Osteoblast (primary cell): ENCODE data around the gene BEND6. TPM values are rescaled to one million over a fixed set of nuclear protein-coding genes. Genes with fewer than 3 reads are reported as not detected.
A peak's percentile ranks its signal among the peaks of the same experiment; 100 is the strongest.

ENCODE experiments used
- DNase-seq: peaks from one replicate; pipeline ENCODE4 v3.0.0; 2011; ENCODE audit warnings: low spot score, mixed read lengths; ENCODE audit not compliant: insufficient read length; ENCODE audit errors: missing footprints
- H2AFZ ChIP-seq: 2 replicates; pipeline ENCODE4 v1.6.0; 2011; ENCODE audit warnings: mild to moderate bottlenecking, low read length
- H3K27ac ChIP-seq: 2 replicates; pipeline ENCODE4 v1.5.1; 2011; ENCODE audit warnings: mild to moderate bottlenecking, low read depth, low read length, moderate library complexity
- H3K27me3 ChIP-seq: 2 replicates; pipeline ENCODE4 v1.6.0; 2012; ENCODE audit warnings: mild to moderate bottlenecking, control low read depth, inconsistent platforms, low read length, moderate library complexity; ENCODE audit not compliant: insufficient read depth
- H3K36me3 ChIP-seq: 2 replicates; pipeline ENCODE4 v1.5.1; 2011; ENCODE audit warnings: mild to moderate bottlenecking, low read length, control low read depth, moderate library complexity; ENCODE audit not compliant: insufficient read depth
- H3K4me1 ChIP-seq: 2 replicates; pipeline ENCODE4 v1.5.1; 2011; ENCODE audit warnings: mild to moderate bottlenecking, low read length, control low read depth, moderate library complexity; ENCODE audit not compliant: insufficient read depth
- H3K4me2 ChIP-seq: 2 replicates; pipeline ENCODE4 v1.6.0; 2011; ENCODE audit warnings: mild to moderate bottlenecking, low read length; ENCODE audit not compliant: insufficient read depth
- H3K4me3 ChIP-seq: fragments of 200-600 bp; sonication (generic); 3 replicates; pipeline ENCODE4 v1.5.1; 2012; ENCODE audit warnings: mild to moderate bottlenecking, low read length, inconsistent platforms; ENCODE audit not compliant: insufficient read depth
- H3K79me2 ChIP-seq: 2 replicates; pipeline ENCODE4 v1.6.0; 2012; ENCODE audit warnings: mild to moderate bottlenecking, low read length, control low read depth, inconsistent platforms; ENCODE audit not compliant: insufficient read depth
- H3K9me3 ChIP-seq: 2 replicates; pipeline ENCODE4 v1.5.1; 2011; ENCODE audit warnings: low read depth, low read length, control low read depth
- H4K20me1 ChIP-seq: 2 replicates; pipeline ENCODE4 v1.6.0; 2012; ENCODE audit warnings: mild to moderate bottlenecking, low read length, control low read depth; ENCODE audit not compliant: insufficient read depth
- total RNA-seq: library from RNA; depleted of rRNA; stranded (reverse); fragments of >200 nt; gene quantifications from 2 replicates; pipeline ENCODE4 v1.2.3, GENCODE V29; 2012
- TF ChIP-seq, protein P1 (sequence below): IDR thresholded peaks from 2 replicates; pipeline ENCODE4 v1.5.1; 2011; ENCODE audit warnings: mild to moderate bottlenecking, low read depth, low read length, moderate library complexity; ENCODE audit errors: extremely low read depth

Gene BEND6
- total RNA-seq, 1 donor = 22.4 TPM

DNA sequence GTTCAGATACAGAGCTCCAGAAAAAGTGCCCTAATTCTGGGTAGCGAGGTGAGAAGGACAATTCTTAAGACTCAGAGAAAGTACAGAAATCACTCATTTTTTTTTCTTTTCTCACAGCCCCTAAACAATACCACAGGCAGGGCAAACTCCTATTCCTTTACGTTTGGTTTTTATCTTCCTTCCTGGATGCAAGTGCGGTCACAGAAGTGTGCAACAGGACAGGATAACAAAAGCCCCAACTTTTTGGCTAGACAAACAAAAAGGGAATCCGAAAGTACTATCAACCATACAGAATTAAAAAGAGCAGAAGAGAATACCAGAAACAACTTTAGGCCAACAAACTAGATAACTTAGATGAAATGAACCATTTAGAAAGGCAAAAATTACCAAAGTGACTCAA, 18.4 kb upstream of the BEND6 start:
- TF ChIP-seq, protein P1, sequence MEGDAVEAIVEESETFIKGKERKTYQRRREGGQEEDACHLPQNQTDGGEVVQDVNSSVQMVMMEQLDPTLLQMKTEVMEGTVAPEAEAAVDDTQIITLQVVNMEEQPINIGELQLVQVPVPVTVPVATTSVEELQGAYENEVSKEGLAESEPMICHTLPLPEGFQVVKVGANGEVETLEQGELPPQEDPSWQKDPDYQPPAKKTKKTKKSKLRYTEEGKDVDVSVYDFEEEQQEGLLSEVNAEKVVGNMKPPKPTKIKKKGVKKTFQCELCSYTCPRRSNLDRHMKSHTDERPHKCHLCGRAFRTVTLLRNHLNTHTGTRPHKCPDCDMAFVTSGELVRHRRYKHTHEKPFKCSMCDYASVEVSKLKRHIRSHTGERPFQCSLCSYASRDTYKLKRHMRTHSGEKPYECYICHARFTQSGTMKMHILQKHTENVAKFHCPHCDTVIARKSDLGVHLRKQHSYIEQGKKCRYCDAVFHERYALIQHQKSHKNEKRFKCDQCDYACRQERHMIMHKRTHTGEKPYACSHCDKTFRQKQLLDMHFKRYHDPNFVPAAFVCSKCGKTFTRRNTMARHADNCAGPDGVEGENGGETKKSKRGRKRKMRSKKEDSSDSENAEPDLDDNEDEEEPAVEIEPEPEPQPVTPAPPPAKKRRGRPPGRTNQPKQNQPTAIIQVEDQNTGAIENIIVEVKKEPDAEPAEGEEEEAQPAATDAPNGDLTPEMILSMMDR = no peak
- Histone ChIP-seq H3K4me1 (peaks cover 23% of the 10 kb centered on the region), H4K20me1 (no peaks in the 10 kb centered on the region), H3K27ac (no peak overlapping the region), H3K36me3 (peaks cover 6% of the 10 kb centered on the region), H3K27me3 (no peaks in the 10 kb centered on the region), H3K9me3 (no peaks in the 10 kb centered on the region), H3K4me2 (no peak overlapping the region), H3K79me2 (peaks cover 28% of the 10 kb centered on the region), H2AFZ (no peak overlapping the region), H3K4me3 (no peak overlapping the region)
- no peak for DNase-seq

DNA sequence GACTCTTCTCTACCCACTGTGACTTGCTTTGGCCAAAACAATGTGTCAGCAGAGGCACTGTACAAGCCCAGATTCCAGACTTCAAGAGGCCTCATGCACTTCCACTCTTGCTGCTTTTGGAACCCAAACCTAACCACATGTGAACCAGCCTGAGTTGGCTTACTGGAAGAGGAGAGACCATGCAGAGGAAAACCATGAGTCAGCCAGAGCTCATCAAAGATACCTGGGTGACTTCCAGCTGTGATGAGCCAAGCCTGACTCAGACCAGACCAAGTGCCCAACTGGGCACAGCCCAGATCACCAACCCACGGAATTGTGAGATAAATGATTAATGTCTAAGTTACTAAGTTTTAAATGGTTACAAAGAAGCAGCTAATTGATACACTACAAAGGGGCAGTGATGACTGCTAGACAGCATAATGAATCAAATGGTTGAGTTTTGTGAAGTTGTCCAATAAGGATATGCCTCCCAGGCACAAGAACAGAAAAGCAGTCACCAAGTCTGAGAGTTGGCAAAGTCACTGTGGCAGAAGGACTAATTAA, 16.2 kb upstream of the BEND6 start:
- H3K4me2 ChIP-seq = peak overlapping the region; percentile 70
- H2AFZ ChIP-seq = no peak overlapping the region
- peak overlapping the region; percentile 51 for H3K4me3 ChIP-seq
- H3K27me3 ChIP-seq = no peaks in the 10 kb centered on the region
- peaks cover 17% of the 10 kb centered on the region for H3K79me2 ChIP-seq
- no peak for DNase-seq
- TF ChIP-seq, protein P1 = no peak
- no peaks in the 10 kb centered on the region for H3K36me3 ChIP-seq
- no peaks in the 10 kb centered on the region for H4K20me1 ChIP-seq
- peaks cover 23% of the 10 kb centered on the region for H3K4me1 ChIP-seq
- peak overlapping the region; percentile 87 for H3K27ac ChIP-seq
- no peaks in the 10 kb centered on the region for H3K9me3 ChIP-seq

DNA sequence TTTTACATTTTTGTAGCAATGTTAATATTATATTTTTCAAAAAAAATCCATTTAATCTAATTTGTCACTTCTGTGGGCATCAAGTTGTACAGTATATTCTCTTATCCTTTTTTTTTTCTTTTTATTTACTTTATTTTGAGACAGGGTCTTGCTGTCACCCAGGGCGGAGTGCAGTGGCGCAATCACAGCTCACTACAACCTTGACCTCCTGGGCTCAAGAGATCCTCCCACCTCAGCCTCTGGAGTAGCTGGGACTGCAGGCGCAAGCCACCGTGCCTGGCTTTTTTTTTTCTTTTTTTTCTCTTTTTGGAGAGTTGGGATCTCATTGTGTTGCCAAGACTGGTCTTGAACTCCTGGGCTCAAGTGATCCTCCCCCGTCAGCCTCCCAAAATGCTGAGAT, 14.4 kb upstream of the BEND6 start:
- no peak overlapping the region for H3K4me3 ChIP-seq
- H2AFZ ChIP-seq = no peak overlapping the region
- H3K36me3 ChIP-seq = no peaks in the 10 kb centered on the region
- H3K27me3 ChIP-seq = no peaks in the 10 kb centered on the region
- H3K27ac ChIP-seq = no peak overlapping the region
- H3K79me2 ChIP-seq = peaks cover 14% of the 10 kb centered on the region
- H3K4me2 ChIP-seq = no peak overlapping the region
- H4K20me1 ChIP-seq = no peaks in the 10 kb centered on the region
- DNase-seq = no peak
- H3K9me3 ChIP-seq = no peaks in the 10 kb centered on the region
- TF ChIP-seq, protein P1 = no peak
- H3K4me1 ChIP-seq = peaks cover 16% of the 10 kb centered on the region

DNA sequence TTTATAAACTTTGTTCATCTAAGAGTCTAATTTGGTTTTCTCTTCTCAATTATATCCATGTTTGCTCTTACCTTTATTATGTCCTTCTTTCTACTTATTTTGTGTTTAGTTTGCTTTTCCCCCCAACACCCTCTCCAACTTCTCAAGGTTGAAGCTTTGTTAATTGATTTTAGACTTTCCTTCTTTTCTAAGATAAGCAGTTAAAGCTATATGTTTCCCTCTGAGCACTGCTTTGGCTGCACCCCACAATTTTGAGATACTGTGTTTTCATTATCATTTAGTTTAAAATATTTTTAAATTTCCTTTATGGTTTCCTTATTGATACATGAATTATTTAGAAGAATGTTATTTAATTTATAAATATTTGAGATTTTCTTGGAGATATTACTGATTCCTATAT, 13.9 kb upstream of the BEND6 start:
- H3K4me2 ChIP-seq = no peak overlapping the region
- peaks cover under 1% of the 10 kb centered on the region for H3K36me3 ChIP-seq
- DNase-seq = no peak
- H3K27ac ChIP-seq = no peak overlapping the region
- H3K4me3 ChIP-seq = no peak overlapping the region
- no peaks in the 10 kb centered on the region for H3K27me3 ChIP-seq
- no peaks in the 10 kb centered on the region for H4K20me1 ChIP-seq
- peaks cover 13% of the 10 kb centered on the region for H3K79me2 ChIP-seq
- TF ChIP-seq, protein P1 = no peak
- H2AFZ ChIP-seq = no peak overlapping the region
- H3K9me3 ChIP-seq = no peaks in the 10 kb centered on the region
- peaks cover 16% of the 10 kb centered on the region for H3K4me1 ChIP-seq
